Common myeloid progenitor, CD34-positive (primary cell): ENCODE results near the gene CYFIP2.
"Not testable (repeated sequence)": the region's sequence is repeated elsewhere in the genome, so short reads cannot be mapped to it uniquely, and the experiment has no call there.

ENCODE experiments used
- CTCF ChIA-PET: fragments of 350-600 bp; sonication (Branson Sonifier 250); formaldehyde crosslinking; loops from one replicate; lab custom pipeline; 2021; ENCODE audit warnings: antibody characterized with exemption; lab: Charles Lee
- POLR2A ChIA-PET: fragments of 350-600 bp; sonication (Branson Sonifier 250); formaldehyde crosslinking; loops from one replicate; lab custom pipeline; 2021; ENCODE audit warnings: antibody characterized with exemption; lab: Charles Lee
- DNase-seq, 3 donors: peaks; one replicate each; pipeline versions ENCODE4 v3.0.0 to v3.0.0-alpha.2; 2013
- H3K27ac ChIP-seq, 2 experiments: 1 replicate in 1 of 2; 2 replicates in 1 of 2; pipeline ENCODE4 v1.7.0; 2013; ENCODE audit warnings: inconsistent platforms in 2 of 2, low read length in 2 of 2, mild to moderate bottlenecking in 2 of 2, low read depth in 1 of 2, moderate library complexity in 1 of 2; ENCODE audit not compliant: severe bottlenecking in 2 of 2, insufficient read depth in 1 of 2, poor library complexity in 1 of 2
- H3K27me3 ChIP-seq, 5 experiments: replicated peaks in 2 of 5; 1 replicate in 3 of 5; 2 replicates in 2 of 5; pipeline versions ENCODE4 v1.6.1 to v1.7.0; 2013; ENCODE audit warnings: low read length in 4 of 5, mild to moderate bottlenecking in 2 of 5, moderate library complexity in 2 of 5, inconsistent platforms in 1 of 5; ENCODE audit not compliant: insufficient read depth in 5 of 5, control insufficient read depth in 4 of 5
- H3K36me3 ChIP-seq, 4 experiments: 1 replicate in 2 of 4; 2 replicates in 2 of 4; pipeline versions ENCODE4 v1.6.1 to v1.7.0; 2013; ENCODE audit warnings: low read length in 3 of 4, control low read depth in 1 of 4, mild to moderate bottlenecking in 1 of 4; ENCODE audit not compliant: control insufficient read depth in 4 of 4, insufficient read depth in 4 of 4
- H3K4me1 ChIP-seq, 4 experiments: 1 replicate in 3 of 4; 2 replicates in 1 of 4; pipeline versions ENCODE4 v1.6.1 to v1.7.1; 2013; ENCODE audit warnings: low read length in 3 of 4, mild to moderate bottlenecking in 3 of 4, control low read depth in 1 of 4, inconsistent platforms in 1 of 4, moderate library complexity in 1 of 4; ENCODE audit not compliant: control insufficient read depth in 4 of 4, insufficient read depth in 4 of 4; ENCODE audit errors: control extremely low read depth in 1 of 4
- H3K4me3 ChIP-seq, 7 experiments: 1 replicate in 4 of 7; 2 replicates in 3 of 7; pipeline versions ENCODE4 v1.5.1 to v1.7.0; 2013; ENCODE audit warnings: mild to moderate bottlenecking in 7 of 7, low read length in 6 of 7, moderate library complexity in 6 of 7, inconsistent platforms in 2 of 7, low read depth in 2 of 7, control low read depth in 1 of 7; ENCODE audit not compliant: insufficient read depth in 4 of 7, control insufficient read depth in 1 of 7; ENCODE audit errors: extremely low read depth in 1 of 7
- H3K9me3 ChIP-seq, 5 experiments: 1 replicate in 4 of 5; 2 replicates in 1 of 5; pipeline versions ENCODE4 v1.6.1 to v1.7.1; 2013; ENCODE audit warnings: low read length in 4 of 5, mild to moderate bottlenecking in 2 of 5, inconsistent platforms in 1 of 5, low read depth in 1 of 5, moderate library complexity in 1 of 5; ENCODE audit not compliant: control insufficient read depth in 4 of 5, insufficient read depth in 2 of 5; ENCODE audit errors: control extremely low read depth in 1 of 5
- WGBS: methylation state at CpG from one replicate; pipeline ENCODE4 v1.1.5; 2013; ENCODE audit not compliant: insufficient coverage; 5-methylcytosine and 5-hydroxymethylcytosine counted together

Gene CYFIP2

DNA sequence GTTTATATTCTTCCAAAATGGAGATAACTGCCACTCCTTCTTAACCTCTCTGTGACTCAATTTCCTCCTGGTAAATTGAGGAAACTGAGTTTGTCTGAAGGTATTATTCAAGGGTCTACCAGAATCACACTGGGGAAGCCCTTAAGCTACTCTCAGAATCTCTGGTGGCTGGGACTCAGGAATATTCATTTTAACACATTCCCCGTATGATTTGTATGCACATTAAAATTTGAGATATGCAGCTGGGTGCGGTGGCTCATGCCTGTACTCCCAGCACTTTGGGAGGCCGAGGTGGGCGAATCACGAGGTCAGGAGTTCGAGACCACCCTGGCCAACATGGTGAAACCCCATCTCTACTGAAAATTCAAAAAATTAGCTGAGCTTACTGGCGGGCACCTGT is 21.2 kb upstream of the CYFIP2 start:
- DNase-seq, H3K9me3 ChIP-seq, H3K4me3 ChIP-seq, H3K27ac ChIP-seq, H3K27me3 ChIP-seq, H3K36me3 ChIP-seq: not testable (repeated sequence)
- 100% methylated on average over 2 of the region's 7 CpGs for WGBS
- ChIA-PET POLR2A (interaction anchor here (0.6 kb wide), 1 partner anchor 9 kb away, joined by 3 read pairs; no protein-coding TSS in a partner anchor), CTCF (interaction anchor here (1.0 kb wide), 1 partner anchor 65 kb away, joined by 3 read pairs; no protein-coding TSS in a partner anchor)
- peaks cover 7 to 12% (median 9%) of the 10 kb centered on the region in 4 experiments for H3K4me1 ChIP-seq

DNA sequence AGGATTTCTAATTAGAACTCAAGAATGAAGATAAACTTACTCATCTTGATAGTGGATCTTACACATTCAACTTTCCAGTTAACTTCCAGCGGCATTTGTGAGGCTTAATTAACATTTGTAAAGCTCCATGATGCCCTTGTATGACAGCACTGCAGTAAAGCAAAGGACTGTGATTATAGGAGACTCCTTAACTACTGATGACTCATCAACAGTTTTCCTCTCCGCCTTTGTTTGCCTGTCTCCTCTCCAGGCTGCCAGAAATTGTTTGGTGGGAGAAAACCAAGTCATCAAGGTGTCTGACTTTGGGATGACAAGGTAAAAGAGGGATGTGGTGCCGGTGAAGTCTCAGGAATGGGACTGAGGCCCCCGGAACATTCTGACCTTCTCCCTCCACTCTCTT is 20.4 kb upstream of the CYFIP2 start:
- CTCF ChIA-PET: interaction anchor here (1.0 kb wide), 1 partner anchor 64 kb away, joined by 3 read pairs; no protein-coding TSS in a partner anchor
- WGBS: 96% methylated on average over 3 of the region's 4 CpGs
- H3K4me1 ChIP-seq: peaks cover 7 to 12% (median 10%) of the 10 kb centered on the region in 4 experiments
- POLR2A ChIA-PET: interaction anchor here (0.6 kb wide), 1 partner anchor 10 kb away, joined by 3 read pairs; no protein-coding TSS in a partner anchor
- no peak overlapping the region for H3K4me3 ChIP-seq
- no peak for DNase-seq
- H3K27ac ChIP-seq: no peak overlapping the region
- no peaks in the 10 kb centered on the region for H3K27me3 ChIP-seq
- H3K9me3 ChIP-seq: no peaks in the 10 kb centered on the region
- no peaks in the 10 kb centered on the region for H3K36me3 ChIP-seq

DNA sequence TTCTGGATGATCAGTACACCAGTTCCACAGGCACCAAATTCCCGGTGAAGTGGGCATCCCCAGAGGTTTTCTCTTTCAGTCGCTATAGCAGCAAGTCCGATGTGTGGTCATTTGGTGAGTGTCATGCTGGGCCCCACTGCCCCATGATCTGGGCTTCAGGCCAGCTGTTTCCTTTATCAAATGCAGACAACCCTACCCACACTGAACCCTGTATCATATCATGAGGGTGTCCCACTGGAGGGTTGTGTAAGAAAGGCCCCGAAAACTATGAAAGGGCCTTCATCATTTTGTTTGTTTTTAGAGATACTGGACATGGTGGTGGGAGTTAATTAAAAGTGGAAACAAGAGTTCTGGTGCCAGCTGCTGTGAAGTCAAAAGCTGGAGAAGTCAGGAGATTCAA is 20.0 kb upstream of the CYFIP2 start:
- 100% methylated on average over 3 of the region's 4 CpGs for WGBS
- CTCF ChIA-PET: interaction anchor here (1.0 kb wide), 1 partner anchor 63 kb away, joined by 3 read pairs; no protein-coding TSS in a partner anchor

DNA sequence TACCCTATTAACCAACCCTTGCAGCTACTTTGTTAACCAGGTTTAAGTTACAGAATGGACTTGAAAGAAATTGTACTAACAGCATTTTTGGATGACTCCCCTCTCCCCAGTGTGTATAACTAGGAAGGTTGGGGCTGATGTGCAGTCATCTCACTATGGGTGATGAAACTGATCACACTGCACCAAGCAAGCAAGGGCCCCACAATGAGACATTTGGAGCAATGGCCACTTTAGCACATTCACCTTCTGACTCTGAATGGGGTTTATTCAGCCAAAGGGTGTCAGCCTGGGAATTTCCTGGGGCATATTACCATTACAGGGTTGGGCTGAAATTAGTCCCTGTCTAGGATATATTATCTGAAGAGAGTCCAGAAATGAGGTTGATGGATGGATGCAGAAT is 18.7 kb upstream of the CYFIP2 start:
- Histone ChIP-seq H3K27me3 (no peaks in the 10 kb centered on the region), H3K27ac (no peak overlapping the region), H3K4me3 (no peak overlapping the region), H3K4me1 (peaks cover 8 to 17% (median 12%) of the 10 kb centered on the region in 4 experiments), H3K9me3 (no peaks in the 10 kb centered on the region), H3K36me3 (no peaks in the 10 kb centered on the region)
- no peak for DNase-seq
- ChIA-PET POLR2A (no interaction called here), CTCF (interaction anchor here (1.9 kb wide), 1 partner anchor 61 kb away, joined by 4 read pairs; no protein-coding TSS in a partner anchor)

More for the DNA sequence above, 20.0 kb upstream of the CYFIP2 start:
- no peaks in the 10 kb centered on the region for H3K9me3 ChIP-seq
- no peaks in the 10 kb centered on the region for H3K27me3 ChIP-seq
- DNase-seq: no peak
- POLR2A ChIA-PET: interaction anchor here (0.6 kb wide), 1 partner anchor 693 kb away, joined by 5 read pairs; no protein-coding TSS in a partner anchor
- no peak overlapping the region for H3K27ac ChIP-seq
- H3K4me1 ChIP-seq: peaks cover 7 to 12% (median 10%) of the 10 kb centered on the region in 4 experiments
- H3K36me3 ChIP-seq: no peaks in the 10 kb centered on the region
- no peak overlapping the region for H3K4me3 ChIP-seq

DNA sequence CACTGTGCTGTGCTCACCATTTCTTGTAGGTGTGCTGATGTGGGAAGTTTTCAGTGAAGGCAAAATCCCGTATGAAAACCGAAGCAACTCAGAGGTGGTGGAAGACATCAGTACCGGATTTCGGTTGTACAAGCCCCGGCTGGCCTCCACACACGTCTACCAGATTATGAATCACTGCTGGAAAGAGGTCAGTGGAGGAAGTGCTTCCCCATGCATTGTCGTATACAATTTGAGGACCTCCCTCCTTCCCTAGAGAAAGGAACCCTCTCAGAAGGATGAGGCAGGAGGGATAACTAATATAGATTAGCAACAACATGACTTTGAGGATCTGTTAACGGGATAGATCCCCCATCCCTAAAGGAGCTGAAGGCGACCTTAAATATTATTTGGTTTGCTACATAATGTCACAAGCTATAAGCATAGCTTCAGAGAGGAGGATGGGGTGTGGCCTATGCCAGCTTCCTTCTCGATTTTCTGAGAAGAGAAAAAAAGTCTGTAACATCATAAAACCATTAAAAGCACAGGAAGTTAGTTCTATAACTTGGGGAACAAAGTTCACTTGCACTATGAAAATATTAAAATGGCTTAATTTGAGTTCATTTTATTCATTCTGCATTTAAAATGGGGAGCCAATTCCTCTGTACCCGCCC is 17.0 kb upstream of the CYFIP2 start:
- Histone ChIP-seq H3K36me3 (no peaks in the 10 kb centered on the region), H3K4me1 (peaks cover 12 to 34% (median 29%) of the 10 kb centered on the region in 4 experiments), H3K4me3 (no peak overlapping the region), H3K9me3 (no peaks in the 10 kb centered on the region), H3K27ac (no peak overlapping the region), H3K27me3 (no peaks in the 10 kb centered on the region)
- CTCF ChIA-PET: interaction anchor here (0.8 to 12.4 kb wide), 6 partner anchors 12 to 101 kb away, joined by 3 to 109 read pairs (median 3); no protein-coding TSS in a partner anchor
- DNase-seq: peak in 2 of 3 donors; percentile 54 to 62
- POLR2A ChIA-PET: no interaction called here
- 94% methylated on average over 8 of the region's 11 CpGs for WGBS

DNA sequence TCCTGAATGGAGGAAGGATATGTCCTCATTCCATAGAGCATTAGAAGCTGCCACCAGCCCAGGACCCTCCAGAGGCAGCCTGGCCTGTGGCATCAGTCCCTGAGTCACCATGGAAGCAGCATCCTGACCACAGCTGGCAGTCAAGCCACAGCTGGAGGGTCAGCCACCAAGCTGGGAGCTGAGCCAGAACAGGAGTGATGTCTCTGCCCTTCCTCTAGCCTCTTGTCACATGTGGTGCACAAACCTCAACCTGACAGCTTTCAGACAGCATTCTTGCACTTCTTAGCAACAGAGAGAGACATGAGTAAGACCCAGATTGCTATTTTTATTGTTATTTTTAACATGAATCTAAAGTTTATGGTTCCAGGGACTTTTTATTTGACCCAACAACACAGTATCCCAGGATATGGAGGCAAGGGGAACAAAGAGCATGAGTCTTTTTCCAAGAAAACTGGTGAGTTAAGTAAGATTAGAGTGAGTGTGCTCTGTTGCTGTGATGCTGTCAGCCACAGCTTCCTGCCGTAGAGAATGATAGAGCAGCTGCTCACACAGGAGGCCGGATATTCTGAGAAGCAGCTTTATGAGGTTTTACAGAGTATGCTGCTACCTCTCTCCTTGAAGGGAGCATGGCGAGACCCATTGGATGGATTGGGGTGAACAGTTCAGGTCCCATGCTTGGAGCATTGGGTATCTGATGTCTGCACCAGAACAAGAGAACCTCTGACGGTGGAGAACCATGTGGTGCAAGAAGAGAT is 13.0 kb upstream of the CYFIP2 start:
- Histone ChIP-seq H3K36me3 (no peaks in the 10 kb centered on the region), H3K9me3 (no peaks in the 10 kb centered on the region), H3K27me3 (no peaks in the 10 kb centered on the region), H3K4me3 (peak overlapping the region in 3 of 7 experiments; percentile 28 to 43 (median 32)), H3K4me1 (peaks cover 12 to 45% (median 35%) of the 10 kb centered on the region in 4 experiments), H3K27ac (peak overlapping the region; percentile 44 to 77)
- peak; percentile 74 to 97 (median 95) for DNase-seq
- POLR2A ChIA-PET: interaction anchor here (0.9 to 1.3 kb wide), 2 partner anchors 14 to 55 kb away, joined by 5 read pairs; partner anchors contain the start of gene CYFIP2
- CTCF ChIA-PET: interaction anchor here (0.9 to 12.4 kb wide), 18 partner anchors 10 to 107 kb away, joined by 3 to 109 read pairs (median 7); partner anchors contain the start of gene CYFIP2
- 5% methylated on average over 4 of the region's 4 CpGs for WGBS
